CD4-positive, alpha-beta T cell (primary cell): ENCODE data around the gene CPNE4. TPM values are rescaled to one million over a fixed set of nuclear protein-coding genes. Genes with fewer than 3 reads are reported as not detected.

Source experiments
- ATAC-seq: fragments of 200-7000 bp; cut with Tn5 transposase; one replicate; pipeline ENCODE4 v1.10.0; 2022; ENCODE audit warnings: mild to moderate bottlenecking; ENCODE audit not compliant: poor library complexity
- CTCF ChIA-PET: fragments of 350-600 bp; sonication (Branson Sonifier 250); formaldehyde crosslinking; loops from one replicate; lab custom pipeline; 2021; ENCODE audit warnings: antibody characterized with exemption, inconsistent platforms; lab: Charles Lee
- POLR2A ChIA-PET: fragments of 350-600 bp; sonication (Branson Sonifier 250); formaldehyde crosslinking; loops from one replicate; lab custom pipeline; 2021; ENCODE audit warnings: antibody characterized with exemption, inconsistent platforms; lab: Charles Lee
- DNase-seq, 14 experiments: peaks; one replicate each; pipeline ENCODE4 v3.0.0-alpha.2; 2013 to 2020; ENCODE audit warnings: mixed read lengths in 2 of 14
- H3K27ac ChIP-seq, 2 donors: one replicate each; pipeline versions ENCODE4 v1.5.1 to v1.7.0; 2013; ENCODE audit warnings: low read length in 2 of 2, low read depth in 1 of 2, mild to moderate bottlenecking in 1 of 2
- H3K27me3 ChIP-seq, 2 experiments: 1 replicate in 1 of 2; 2 replicates in 1 of 2; pipeline versions ENCODE4 v1.6.1 to v1.7.0; 2013; ENCODE audit warnings: low read length in 2 of 2, control low read depth in 1 of 2, mild to moderate bottlenecking in 1 of 2, moderate library complexity in 1 of 2; ENCODE audit not compliant: insufficient read depth in 2 of 2, control insufficient read depth in 1 of 2
- H3K36me3 ChIP-seq: one replicate; pipeline ENCODE4 v1.6.1; 2013; ENCODE audit warnings: low read length, control low read depth; ENCODE audit not compliant: insufficient read depth
- H3K4me1 ChIP-seq: one replicate; pipeline ENCODE4 v1.6.1; 2013; ENCODE audit warnings: low read length, control low read depth; ENCODE audit not compliant: insufficient read depth
- H3K4me3 ChIP-seq: one replicate; pipeline ENCODE4 v1.5.1; 2013; ENCODE audit warnings: mild to moderate bottlenecking, low read length, moderate library complexity
- H3K9me3 ChIP-seq, 2 experiments: 1 replicate in 1 of 2; 2 replicates in 1 of 2; pipeline versions ENCODE4 v1.6.1 to v1.7.0; 2013; ENCODE audit warnings: low read length in 2 of 2, mild to moderate bottlenecking in 2 of 2, control low read depth in 1 of 2, moderate library complexity in 1 of 2; ENCODE audit not compliant: control insufficient read depth in 1 of 2, insufficient read depth in 1 of 2
- H3K27ac Mint-ChIP-seq: one replicate; pipeline ENCODE4 v1.8.0; 2020; ENCODE audit warnings: mixed read lengths
- H3K27me3 Mint-ChIP-seq: one replicate; pipeline ENCODE4 v1.8.0; 2021; ENCODE audit warnings: mixed read lengths
- H3K36me3 Mint-ChIP-seq: one replicate; pipeline ENCODE4 v1.8.0; 2021; ENCODE audit warnings: low read depth, mixed read lengths
- H3K4me1 Mint-ChIP-seq: one replicate; pipeline ENCODE4 v1.8.0; 2021; ENCODE audit warnings: low read depth, mixed read lengths
- H3K4me3 Mint-ChIP-seq: one replicate; pipeline ENCODE4 v1.8.0; 2020; ENCODE audit warnings: mild to moderate bottlenecking, mixed read lengths
- H3K9me3 Mint-ChIP-seq: one replicate; pipeline ENCODE4 v1.8.0; 2020; ENCODE audit warnings: mixed read lengths
- intact Hi-C, 2 experiments: fragments of 100-400 bp; cut with DNase I in 1 of 2; cut with micrococcal nuclease in 1 of 2; formaldehyde crosslinking; loops; one replicate each; pipeline versions ENCODE4 v1.15.1 to v1.9.0; 2023 to 2025; cut with DNase I, micrococcal nuclease
- total RNA-seq, 174 experiments: library from RNA in 2 of 174; stranded (reverse) in 2 of 174; gene quantifications; one replicate each; pipeline ENCODE4 v1.2.3 and lab custom pipeline; 2021 to 2026
- TF ChIP-seq, protein P1 (sequence below): fragments of 200-600 bp; IDR thresholded peaks from one replicate; pipeline ENCODE4 v1.8.0; 2022; ENCODE audit warnings: antibody characterized with exemption, mild to moderate bottlenecking

Gene CPNE4
- total RNA-seq, 2 experiments from 2014 or later, result not detected

DNA sequence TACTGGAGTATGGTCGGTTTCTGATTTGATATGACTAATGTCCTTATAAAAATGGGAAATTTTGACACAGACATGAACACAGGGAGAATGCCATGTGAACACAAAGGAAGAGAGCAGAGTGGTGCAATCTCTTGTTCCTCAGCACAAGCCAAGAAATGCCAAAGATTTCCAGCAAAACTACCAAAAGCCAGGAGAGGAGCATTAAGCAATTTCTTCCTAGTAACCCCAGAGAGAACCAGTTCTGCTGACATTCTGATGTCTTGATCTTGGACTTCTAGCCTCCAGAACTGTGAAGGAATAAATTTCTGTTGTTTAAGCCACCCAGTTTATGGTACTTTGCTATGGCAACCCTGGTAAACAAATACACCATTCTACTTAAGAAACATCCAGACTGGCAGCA is 304.2 kb downstream of the CPNE4 start:
- no peak for ATAC-seq
- CTCF ChIA-PET, result no interaction called here
- peaks cover 0 to 9% of the 10 kb centered on the region in 2 experiments for H3K27me3 ChIP-seq
- intact Hi-C loops, result no loop called here
- Mint-ChIP-seq H3K27me3 (peaks cover 8% of the 10 kb centered on the region), H3K4me3 (no peak overlapping the region), H3K36me3 (no peaks in the 10 kb centered on the region), H3K27ac (no peak overlapping the region), H3K9me3 (no peaks in the 10 kb centered on the region), H3K4me1 (no peaks in the 10 kb centered on the region)
- TF ChIP-seq, protein P1, sequence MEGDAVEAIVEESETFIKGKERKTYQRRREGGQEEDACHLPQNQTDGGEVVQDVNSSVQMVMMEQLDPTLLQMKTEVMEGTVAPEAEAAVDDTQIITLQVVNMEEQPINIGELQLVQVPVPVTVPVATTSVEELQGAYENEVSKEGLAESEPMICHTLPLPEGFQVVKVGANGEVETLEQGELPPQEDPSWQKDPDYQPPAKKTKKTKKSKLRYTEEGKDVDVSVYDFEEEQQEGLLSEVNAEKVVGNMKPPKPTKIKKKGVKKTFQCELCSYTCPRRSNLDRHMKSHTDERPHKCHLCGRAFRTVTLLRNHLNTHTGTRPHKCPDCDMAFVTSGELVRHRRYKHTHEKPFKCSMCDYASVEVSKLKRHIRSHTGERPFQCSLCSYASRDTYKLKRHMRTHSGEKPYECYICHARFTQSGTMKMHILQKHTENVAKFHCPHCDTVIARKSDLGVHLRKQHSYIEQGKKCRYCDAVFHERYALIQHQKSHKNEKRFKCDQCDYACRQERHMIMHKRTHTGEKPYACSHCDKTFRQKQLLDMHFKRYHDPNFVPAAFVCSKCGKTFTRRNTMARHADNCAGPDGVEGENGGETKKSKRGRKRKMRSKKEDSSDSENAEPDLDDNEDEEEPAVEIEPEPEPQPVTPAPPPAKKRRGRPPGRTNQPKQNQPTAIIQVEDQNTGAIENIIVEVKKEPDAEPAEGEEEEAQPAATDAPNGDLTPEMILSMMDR, result no peak
- POLR2A ChIA-PET, result no interaction called here
- H3K4me3 ChIP-seq, result no peak overlapping the region
- no peaks in the 10 kb centered on the region for H3K36me3 ChIP-seq
- H3K4me1 ChIP-seq, result no peaks in the 10 kb centered on the region
- no peaks in the 10 kb centered on the region for H3K9me3 ChIP-seq
- no peak for DNase-seq
- no peak overlapping the region for H3K27ac ChIP-seq

DNA sequence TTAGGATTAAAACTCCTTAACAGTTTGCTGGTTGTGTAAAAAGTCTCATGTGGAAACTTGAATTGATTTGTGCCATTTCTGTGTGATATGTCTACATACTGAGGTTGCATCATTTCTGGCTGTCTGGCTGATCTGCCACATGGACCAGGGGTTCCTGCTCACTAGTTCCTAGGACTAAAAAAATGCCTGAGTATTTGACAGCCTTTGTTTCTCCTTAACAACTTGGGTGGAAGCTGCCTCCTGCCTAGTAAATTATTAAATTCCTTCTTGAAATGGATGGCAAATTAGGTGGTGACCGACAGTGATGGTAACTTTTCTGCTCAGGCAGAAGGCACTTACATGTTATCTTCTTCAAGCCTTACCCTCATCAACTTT is 305.2 kb downstream of the CPNE4 start:
- Mint-ChIP-seq H3K4me1 (no peaks in the 10 kb centered on the region), H3K27me3 (peaks cover 8% of the 10 kb centered on the region), H3K27ac (no peak overlapping the region), H3K4me3 (no peak overlapping the region), H3K9me3 (no peaks in the 10 kb centered on the region), H3K36me3 (no peaks in the 10 kb centered on the region)
- H3K4me3 ChIP-seq, result no peak overlapping the region
- ChIA-PET POLR2A (no interaction called here), CTCF (no interaction called here)
- H3K27me3 ChIP-seq, result peaks cover 0 to 13% of the 10 kb centered on the region in 2 experiments
- no peaks in the 10 kb centered on the region for H3K4me1 ChIP-seq
- DNase-seq, result no peak
- intact Hi-C loops, result no loop called here
- TF ChIP-seq, protein P1, result no peak
- H3K36me3 ChIP-seq, result no peaks in the 10 kb centered on the region
- H3K27ac ChIP-seq, result no peak overlapping the region
- ATAC-seq, result no peak
- H3K9me3 ChIP-seq, result no peaks in the 10 kb centered on the region

DNA sequence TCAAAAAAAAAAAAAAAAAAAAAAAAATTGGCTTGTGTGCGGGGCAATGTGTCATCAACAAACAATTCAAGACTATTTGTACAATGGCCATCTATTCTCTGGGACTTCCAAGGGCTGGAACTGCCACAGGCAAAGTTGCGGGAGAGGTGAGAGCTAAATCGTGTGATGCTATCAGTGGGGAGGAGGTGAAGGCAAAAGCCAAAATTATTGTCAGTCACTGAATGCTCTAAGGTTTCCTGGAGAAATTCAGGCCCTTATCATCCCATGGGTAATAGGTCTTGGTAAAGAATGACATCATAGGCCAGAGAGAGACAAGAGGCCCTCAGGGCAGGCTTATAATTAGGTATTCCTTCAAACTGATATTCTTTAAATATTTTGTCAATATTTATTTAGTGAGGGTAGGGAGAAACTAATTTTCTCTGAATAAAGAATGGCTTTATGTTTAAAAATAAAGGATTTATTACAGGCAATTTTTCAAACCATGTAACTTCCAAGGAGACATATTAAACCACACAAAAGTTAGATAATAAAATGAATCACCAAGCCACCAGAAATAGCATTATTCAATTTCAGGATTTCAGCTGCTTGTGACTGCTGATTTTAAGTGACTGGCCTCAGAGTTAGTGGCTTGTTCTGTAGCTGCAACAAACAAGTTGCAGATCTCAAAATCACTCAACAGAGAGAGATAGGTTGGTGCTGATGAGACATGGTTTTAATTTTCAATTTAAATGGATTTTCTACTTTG is 305.7 kb downstream of the CPNE4 start:
- Histone ChIP-seq H3K4me3 (no peak overlapping the region), H3K36me3 (no peaks in the 10 kb centered on the region), H3K9me3 (no peaks in the 10 kb centered on the region), H3K27me3 (peaks cover 0 to 12% of the 10 kb centered on the region in 2 experiments), H3K27ac (no peak overlapping the region), H3K4me1 (no peaks in the 10 kb centered on the region)
- Mint-ChIP-seq H3K4me1 (no peaks in the 10 kb centered on the region), H3K27me3 (peaks cover 11% of the 10 kb centered on the region), H3K36me3 (no peaks in the 10 kb centered on the region), H3K4me3 (no peak overlapping the region), H3K9me3 (no peaks in the 10 kb centered on the region), H3K27ac (no peak overlapping the region)
- TF ChIP-seq, protein P1, result no peak
- ATAC-seq, result no peak
- no peak for DNase-seq
- ChIA-PET CTCF (no interaction called here), POLR2A (no interaction called here)
- intact Hi-C loops, result no loop called here
